SK-N-SH (cell line): ENCODE results near the gene SYNGR4.

ENCODE experiments used
- POLR2AphosphoS5 ChIP-seq: IDR thresholded peaks from 2 replicates; pipeline ENCODE4 v1.6.1; 2012; ENCODE audit warnings: low read depth, low read length
- TF ChIP-seq, protein P1 (sequence below): fragments of 200-600 bp; sonication (generic); IDR thresholded peaks from 2 replicates; pipeline ENCODE4 v1.6.1; 2017; ENCODE audit warnings: antibody characterized with exemption, mild to moderate bottlenecking, moderate library complexity
- TF ChIP-seq, protein P2 (sequence below): IDR thresholded peaks from 2 replicates; pipeline ENCODE4 v1.6.1; 2012; ENCODE audit warnings: mild to moderate bottlenecking, low read depth, low read length, moderate library complexity

- TF ChIP-seq, protein P1, sequence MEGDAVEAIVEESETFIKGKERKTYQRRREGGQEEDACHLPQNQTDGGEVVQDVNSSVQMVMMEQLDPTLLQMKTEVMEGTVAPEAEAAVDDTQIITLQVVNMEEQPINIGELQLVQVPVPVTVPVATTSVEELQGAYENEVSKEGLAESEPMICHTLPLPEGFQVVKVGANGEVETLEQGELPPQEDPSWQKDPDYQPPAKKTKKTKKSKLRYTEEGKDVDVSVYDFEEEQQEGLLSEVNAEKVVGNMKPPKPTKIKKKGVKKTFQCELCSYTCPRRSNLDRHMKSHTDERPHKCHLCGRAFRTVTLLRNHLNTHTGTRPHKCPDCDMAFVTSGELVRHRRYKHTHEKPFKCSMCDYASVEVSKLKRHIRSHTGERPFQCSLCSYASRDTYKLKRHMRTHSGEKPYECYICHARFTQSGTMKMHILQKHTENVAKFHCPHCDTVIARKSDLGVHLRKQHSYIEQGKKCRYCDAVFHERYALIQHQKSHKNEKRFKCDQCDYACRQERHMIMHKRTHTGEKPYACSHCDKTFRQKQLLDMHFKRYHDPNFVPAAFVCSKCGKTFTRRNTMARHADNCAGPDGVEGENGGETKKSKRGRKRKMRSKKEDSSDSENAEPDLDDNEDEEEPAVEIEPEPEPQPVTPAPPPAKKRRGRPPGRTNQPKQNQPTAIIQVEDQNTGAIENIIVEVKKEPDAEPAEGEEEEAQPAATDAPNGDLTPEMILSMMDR, result no peak
- TF ChIP-seq, protein P2, sequence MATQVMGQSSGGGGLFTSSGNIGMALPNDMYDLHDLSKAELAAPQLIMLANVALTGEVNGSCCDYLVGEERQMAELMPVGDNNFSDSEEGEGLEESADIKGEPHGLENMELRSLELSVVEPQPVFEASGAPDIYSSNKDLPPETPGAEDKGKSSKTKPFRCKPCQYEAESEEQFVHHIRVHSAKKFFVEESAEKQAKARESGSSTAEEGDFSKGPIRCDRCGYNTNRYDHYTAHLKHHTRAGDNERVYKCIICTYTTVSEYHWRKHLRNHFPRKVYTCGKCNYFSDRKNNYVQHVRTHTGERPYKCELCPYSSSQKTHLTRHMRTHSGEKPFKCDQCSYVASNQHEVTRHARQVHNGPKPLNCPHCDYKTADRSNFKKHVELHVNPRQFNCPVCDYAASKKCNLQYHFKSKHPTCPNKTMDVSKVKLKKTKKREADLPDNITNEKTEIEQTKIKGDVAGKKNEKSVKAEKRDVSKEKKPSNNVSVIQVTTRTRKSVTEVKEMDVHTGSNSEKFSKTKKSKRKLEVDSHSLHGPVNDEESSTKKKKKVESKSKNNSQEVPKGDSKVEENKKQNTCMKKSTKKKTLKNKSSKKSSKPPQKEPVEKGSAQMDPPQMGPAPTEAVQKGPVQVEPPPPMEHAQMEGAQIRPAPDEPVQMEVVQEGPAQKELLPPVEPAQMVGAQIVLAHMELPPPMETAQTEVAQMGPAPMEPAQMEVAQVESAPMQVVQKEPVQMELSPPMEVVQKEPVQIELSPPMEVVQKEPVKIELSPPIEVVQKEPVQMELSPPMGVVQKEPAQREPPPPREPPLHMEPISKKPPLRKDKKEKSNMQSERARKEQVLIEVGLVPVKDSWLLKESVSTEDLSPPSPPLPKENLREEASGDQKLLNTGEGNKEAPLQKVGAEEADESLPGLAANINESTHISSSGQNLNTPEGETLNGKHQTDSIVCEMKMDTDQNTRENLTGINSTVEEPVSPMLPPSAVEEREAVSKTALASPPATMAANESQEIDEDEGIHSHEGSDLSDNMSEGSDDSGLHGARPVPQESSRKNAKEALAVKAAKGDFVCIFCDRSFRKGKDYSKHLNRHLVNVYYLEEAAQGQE, result no peak
- TF ChIP-seq POLR2AphosphoS5, result no peak
Measured at GRCh38 chr19:48338253-48338755, 25.9 kb upstream of the SYNGR4 start.
